A549 treated with AZD9567 at 1 μM for 4 hours (cell line): ENCODE data around the gene MYO1E. TPM values are rescaled to one million over a fixed set of nuclear protein-coding genes. Genes with fewer than 3 reads are reported as not detected.

ENCODE experiments used
- total RNA-seq: library from RNA; stranded (reverse); fragments of 200-300 nt; extraction: Qiagen RNA extraction; gene quantifications from 5 replicates; pipeline ENCODE4 v1.2.3, GENCODE V29; 2022; ENCODE audit not compliant: insufficient read depth

The MYO1E gene
- total RNA-seq: 196 to 306 TPM (median 286 TPM) in 5 replicates

GRCh38 chr15:59372352-59373211, at the start of gene MYO1E:
Gene MYO1E, minus strand, starts transcription at chr15:59372871. Its CDS starts 371 bp downstream, at chr15:59372500.

GRCh38 chr15:59206623-59207183, 166.0 kb downstream of the MYO1E start, which contains the start of gene LDHAL6B:
Gene LDHAL6B, plus strand, starts transcription at chr15:59206843. Its CDS starts 98 bp downstream, at chr15:59206941.

GRCh38 chr15:59104912-59105732, 267.5 kb downstream of the MYO1E start, which contains the start of gene CCNB2:
Gene CCNB2, plus strand, starts transcription at chr15:59105146. Its CDS starts 123 bp downstream, at chr15:59105269.

Other genes starting within 250 kb of the MYO1E start
- gene LDHAL6B, start 166.0 kb downstream of the MYO1E start, total RNA-seq: 0.06 TPM in 1 of 5 replicates, not detected in the others
- 10.2 to 14.9 TPM (median 13.8 TPM) in 5 replicates for gene FAM81A, start 65.3 kb upstream of the MYO1E start, total RNA-seq
- 95.6 to 120 TPM (median 100 TPM) in 5 replicates for gene GCNT3, start 238.9 kb upstream of the MYO1E start, total RNA-seq